Inflammatory macrophage (primary cell): ENCODE measurements around the gene ITGA3.
"Not testable (repeated sequence)": the region's sequence is repeated elsewhere in the genome, so short reads cannot be mapped to it uniquely, and the experiment has no call there.

ENCODE experiments used
- DNase-seq, 2 donors: peaks; one replicate each; pipeline ENCODE4 v3.0.0-alpha.2; 2020 to 2022

Gene ITGA3

DNA sequence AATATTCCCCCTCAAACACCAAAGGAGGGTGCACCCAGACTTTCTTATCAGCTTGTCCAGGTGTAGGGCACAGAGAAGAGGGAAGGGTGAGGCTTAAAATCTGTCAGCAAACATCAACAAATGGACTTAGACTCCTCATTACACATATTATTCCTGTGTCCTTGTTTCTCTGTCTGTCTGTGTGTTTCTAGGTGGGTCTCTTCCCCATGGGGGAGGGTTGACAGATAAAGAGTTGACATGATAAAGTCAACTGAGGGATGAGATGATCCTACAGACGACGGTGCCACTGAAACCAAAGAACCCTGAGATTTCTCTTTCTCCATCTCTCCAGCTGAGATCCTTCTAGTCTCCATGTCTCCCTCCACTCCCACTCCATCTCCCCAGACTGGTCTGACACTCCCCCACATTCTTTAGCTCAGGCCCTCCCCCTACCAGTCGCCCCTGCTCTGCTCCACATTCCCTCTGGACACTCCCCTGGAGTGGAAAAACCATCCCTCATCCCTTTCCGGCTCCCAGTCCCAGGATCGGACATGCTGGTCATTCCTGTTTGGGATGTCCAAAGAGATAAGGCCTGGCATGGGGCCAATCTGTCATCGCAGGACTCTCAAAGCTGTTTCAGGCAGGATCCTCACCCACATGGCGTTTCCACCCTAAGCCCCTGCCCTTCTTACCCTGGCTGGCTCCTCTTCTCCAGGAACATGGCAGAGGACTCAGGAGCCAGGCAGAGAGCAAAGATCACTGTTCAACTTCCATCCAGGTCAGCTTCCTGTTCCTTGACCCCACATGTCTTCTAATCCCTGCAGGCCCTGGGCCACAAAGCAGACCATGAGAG, 2.9 kb upstream of the ITGA3 start:
- no peak for DNase-seq

DNA sequence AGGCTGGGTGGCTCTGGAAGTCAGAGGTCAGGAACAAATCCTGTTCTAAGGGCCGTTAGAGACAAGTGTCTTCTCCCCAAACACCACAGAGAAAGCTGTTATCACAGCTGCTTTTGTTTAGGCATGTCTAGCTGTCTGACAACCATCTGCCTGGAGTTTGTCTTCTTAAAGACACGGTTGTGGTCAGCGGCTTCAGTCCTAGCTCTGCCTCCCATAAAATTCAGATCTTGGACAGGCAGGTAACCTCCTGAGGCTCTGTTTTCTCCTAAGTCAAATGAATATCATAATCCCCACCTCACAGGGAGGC, 2.3 kb upstream of the ITGA3 start:
- DNase-seq, result no peak

GRCh38 chr17:50055055-50055425, 870 bp upstream of the ITGA3 start:
- DNase-seq, result no peak

DNA sequence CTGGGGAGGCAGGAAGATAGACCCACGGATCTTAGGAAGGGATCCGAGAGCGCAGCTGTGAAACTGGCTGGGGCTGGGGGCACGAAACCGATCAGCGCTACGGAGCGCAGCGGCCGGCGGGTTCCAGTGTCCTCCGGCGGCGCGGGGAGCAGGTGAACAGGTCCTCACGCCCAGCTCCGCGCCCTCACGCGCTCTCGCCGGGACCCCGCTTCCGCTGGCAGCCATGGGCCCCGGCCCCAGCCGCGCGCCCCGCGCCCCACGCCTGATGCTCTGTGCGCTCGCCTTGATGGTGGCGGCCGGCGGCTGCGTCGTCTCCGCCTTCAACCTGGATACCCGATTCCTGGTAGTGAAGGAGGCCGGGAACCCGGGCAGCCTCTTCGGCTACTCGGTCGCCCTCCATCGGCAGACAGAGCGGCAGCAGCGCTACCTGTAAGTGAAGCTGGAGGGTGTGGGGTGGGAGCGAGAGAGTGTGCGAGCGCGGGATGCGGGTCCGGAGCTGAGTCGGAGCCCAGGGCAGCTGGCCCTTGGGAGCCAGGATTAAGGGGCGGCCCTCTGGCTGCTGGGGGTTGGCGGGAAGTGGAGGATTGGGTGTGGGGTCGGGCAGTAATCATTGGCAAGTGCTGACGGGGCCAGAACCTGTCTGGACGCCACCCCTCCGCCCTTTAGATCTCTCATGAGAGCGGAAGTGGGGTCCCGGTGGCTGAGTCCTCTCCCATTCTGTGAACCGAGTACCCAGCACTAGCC, 479 bp downstream of the ITGA3 start:
- peak in 1 of 2 donors; percentile 28 for DNase-seq

- DNase-seq, result no peak
Observed at GRCh38 chr17:50056961-50057330, 1.0 kb downstream of the ITGA3 start.

DNA sequence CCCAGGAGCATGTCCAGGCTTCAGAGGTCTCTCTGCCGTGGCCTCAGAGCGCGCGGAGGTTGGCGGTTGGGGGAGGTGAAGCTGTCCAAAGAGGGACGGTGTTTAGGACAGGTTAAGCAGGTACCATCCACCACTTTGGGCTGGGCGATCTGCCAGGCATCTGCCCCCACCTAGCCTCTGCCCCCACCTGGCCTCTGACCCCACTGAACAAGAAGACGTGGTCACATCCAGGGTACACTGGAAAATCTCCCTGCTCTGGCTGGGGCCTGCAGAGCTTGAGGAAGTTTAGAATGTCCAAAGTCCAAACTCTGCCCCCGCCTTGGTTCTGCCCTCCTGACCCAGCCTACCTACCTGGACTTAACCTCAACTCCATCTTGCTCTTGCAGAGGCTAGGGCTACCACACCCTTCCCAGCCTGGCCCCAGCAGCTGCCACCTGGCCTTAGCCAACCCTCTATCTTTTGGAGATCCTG, 1.6 kb downstream of the ITGA3 start:
- no peak for DNase-seq

DNA sequence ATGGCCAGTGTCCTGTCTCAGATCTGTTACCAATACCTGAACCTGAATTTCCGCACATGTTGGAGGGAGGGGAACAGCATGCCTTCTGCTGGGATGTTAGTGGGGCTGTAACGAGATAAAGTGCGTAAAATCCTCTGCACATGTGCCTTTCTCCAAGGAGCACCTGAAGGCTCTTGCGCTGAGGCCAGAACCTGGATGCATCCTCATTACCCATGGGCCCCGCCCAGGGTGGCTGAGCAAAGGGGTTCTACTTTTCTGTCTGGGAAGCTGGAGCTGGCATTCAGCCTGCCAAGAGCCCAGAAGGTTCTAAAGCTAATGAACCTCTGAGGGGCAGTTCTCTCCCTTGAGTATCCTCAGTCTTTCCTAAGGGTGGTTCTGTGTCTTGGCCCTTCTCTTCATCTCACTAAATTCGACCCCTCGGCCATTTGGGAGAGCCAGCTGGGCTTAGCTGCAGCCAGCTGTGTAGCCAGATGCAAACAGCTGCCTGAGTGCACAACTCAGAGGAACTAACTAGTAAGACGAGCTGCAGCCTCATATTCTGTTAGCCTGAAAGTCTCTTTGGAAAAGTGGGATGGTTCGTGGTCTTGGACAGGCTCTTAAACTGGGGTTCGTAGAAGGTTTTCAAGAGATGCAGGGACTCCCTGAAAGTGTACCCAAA, 2.5 kb downstream of the ITGA3 start:
- DNase-seq, result no peak

DNA sequence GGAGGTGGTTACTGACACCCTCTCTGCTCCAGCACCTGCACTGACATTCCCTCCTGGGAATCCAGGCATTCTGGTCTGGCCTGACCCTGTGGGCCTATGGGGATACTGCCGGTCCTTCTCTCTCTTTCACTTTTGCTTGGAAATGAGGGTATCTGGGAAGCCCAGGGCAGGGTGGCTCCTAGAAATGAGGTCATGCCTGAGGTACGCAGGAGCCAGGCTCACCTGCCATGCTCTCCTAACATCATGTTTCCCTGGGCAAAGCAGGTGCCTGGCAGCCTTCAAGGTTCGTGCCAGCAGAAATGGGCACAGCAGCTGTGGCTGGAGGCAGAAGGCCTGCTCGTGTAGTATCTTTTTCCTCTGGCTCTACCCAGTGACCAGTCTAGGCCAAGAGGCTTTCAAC, 3.3 kb downstream of the ITGA3 start:
- DNase-seq, result no peak

GRCh38 chr17:50059759-50060273, 3.9 kb downstream of the ITGA3 start:
- DNase-seq, result no peak

GRCh38 chr17:50060951-50061712, 5.2 kb downstream of the ITGA3 start:
- DNase-seq, result no peak

- DNase-seq, result not testable (repeated sequence)
Observed at GRCh38 chr17:50061713-50062045, 5.8 kb downstream of the ITGA3 start.

DNA sequence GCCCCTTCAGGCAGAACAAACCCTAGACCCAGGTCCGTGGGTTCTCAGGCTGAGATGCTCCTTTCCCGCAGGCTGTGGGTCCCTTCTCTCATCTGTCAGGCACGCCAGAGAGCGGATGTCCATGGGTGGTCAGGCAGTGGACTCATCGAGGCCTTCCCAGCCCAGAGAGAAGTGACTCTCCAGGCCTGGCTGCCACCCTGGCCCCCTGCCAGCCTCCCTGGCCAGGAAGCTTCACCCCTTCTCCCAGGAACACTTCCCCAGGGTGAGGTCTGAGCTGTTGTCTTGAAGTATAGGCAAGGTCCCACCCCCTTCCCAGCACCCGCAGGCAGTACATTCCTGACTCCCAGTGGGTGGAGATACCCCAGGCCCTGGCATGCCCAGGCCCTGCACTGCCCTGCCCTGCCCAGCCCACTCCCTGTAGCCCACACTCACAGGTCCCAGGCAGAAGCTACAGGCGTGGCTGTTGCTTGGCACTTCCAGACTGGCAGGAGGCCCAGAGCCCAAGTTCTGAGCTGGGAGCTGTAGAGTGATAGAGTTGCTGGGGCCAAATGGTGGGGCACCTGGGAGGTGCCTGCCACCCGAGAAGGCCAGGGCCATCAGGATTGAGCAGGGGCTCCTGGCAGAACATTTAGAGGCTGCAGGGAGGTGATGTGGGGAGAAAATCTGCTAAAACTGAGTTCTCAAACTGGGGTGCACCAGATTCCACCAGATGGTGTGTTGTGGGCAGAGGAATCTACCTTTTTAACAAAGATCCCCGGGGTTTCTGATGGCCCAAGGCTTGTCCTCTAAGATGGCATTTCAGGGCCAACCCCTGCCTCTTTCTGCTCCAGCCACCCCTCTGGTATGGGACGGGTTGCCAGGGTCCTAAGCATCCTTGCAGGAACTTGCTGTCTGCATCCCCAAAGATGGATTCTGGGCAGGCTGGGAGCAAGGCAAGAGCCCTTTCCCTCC, 6.7 kb downstream of the ITGA3 start:
- peak in 1 of 2 donors; percentile 20 for DNase-seq

- peak; percentile 7 to 47 for DNase-seq
Observed at GRCh38 chr17:50063561-50064252, 7.8 kb downstream of the ITGA3 start.

GRCh38 chr17:50064253-50065001, 8.5 kb downstream of the ITGA3 start:
- peak; percentile 89 to 97 for DNase-seq

GRCh38 chr17:50065056-50065455, 9.1 kb downstream of the ITGA3 start:
- DNase-seq, result no peak

DNA sequence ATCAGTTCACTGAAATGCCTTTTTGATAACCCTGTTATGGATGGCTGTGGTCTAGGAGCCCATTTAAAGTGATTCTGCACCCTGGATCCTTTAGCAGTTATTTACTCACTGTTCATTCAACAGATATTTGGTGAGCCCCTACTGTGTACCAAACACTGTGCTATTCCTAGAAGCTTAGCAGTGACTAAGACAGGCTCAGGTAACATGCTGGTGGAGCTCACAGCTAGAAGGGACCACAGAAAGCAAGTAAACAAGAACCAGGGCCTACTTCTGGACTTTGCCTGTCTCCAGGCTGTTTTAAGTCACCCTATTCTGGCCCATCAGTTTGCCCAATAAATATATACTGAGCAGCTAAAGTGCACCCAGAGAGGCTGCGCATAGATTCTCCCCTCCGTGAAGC, 11.1 kb downstream of the ITGA3 start:
- DNase-seq, result no peak

DNA sequence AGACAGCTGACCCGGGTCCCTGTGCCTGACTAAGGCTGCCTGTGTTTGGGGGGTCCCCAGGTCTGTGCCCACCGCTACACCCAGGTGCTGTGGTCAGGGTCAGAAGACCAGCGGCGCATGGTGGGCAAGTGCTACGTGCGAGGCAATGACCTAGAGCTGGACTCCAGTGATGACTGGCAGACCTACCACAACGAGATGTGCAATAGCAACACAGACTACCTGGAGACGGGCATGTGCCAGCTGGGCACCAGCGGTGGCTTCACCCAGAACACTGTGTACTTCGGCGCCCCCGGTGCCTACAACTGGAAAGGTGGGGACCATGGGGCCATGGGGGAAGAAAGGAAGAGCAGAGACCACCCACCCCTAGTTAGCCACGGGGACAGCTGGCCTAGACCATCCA, 12.1 kb downstream of the ITGA3 start:
- DNase-seq, result no peak

GRCh38 chr17:50070908-50071680, 15.2 kb downstream of the ITGA3 start:
- DNase-seq, result no peak

DNA sequence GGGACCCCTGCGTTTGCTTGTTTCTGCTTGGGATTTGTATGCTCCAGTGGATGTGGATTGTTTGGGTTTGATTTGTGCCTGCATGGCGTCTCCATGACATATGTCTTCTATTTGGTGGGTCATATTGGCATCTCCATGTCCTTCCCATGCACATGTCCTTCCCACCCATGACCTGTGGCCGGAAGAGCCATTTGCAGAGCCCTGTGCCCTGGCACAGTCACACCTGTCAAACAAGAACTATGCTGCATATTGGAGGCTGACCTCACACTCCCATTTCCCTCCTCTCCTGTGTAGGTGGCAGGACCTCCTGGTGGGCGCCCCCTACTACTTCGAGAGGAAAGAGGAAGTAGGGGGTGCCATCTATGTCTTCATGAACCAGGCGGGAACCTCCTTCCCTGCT, 15.8 kb downstream of the ITGA3 start:
- peak in 1 of 2 donors; percentile 9 for DNase-seq
